GM19328 (cell line): ENCODE data around the gene TTLL10.

Experiments used
- ATAC-seq: cut with Tn5 transposase; IDR thresholded peaks from one replicate; pipeline ENCODE4 v1.9.1; 2021; ENCODE audit warnings: mild to moderate bottlenecking, moderate library complexity; ENCODE audit not compliant: unreplicated experiment

Gene TTLL10

GRCh38 chr1:1217621-1218523 is 44.2 kb downstream of the TTLL10 start:
- ATAC-seq = no peak

GRCh38 chr1:1218524-1219200 is 45.0 kb downstream of the TTLL10 start:
- no peak for ATAC-seq

GRCh38 chr1:1219341-1219740 is 45.7 kb downstream of the TTLL10 start:
- no peak for ATAC-seq

GRCh38 chr1:1220197-1220596 is 46.5 kb downstream of the TTLL10 start:
- no peak for ATAC-seq

- no peak for ATAC-seq
Observed at GRCh38 chr1:1221887-1222574, 48.4 kb downstream of the TTLL10 start.

GRCh38 chr1:1222575-1223225 is 49.0 kb downstream of the TTLL10 start:
- ATAC-seq = no peak

- no peak for ATAC-seq
Observed at GRCh38 chr1:1223321-1223720, 49.6 kb downstream of the TTLL10 start.

- no peak for ATAC-seq
Observed at GRCh38 chr1:1223891-1224290, 50.2 kb downstream of the TTLL10 start.

GRCh38 chr1:1225238-1225845 is 51.7 kb downstream of the TTLL10 start:
- ATAC-seq = no peak

- no peak for ATAC-seq
Observed at GRCh38 chr1:1225913-1226312, 52.2 kb downstream of the TTLL10 start.

- no peak for ATAC-seq
Observed at GRCh38 chr1:1226566-1227362, 53.1 kb downstream of the TTLL10 start.

- ATAC-seq = no peak
Observed at GRCh38 chr1:1227386-1227785, 53.7 kb downstream of the TTLL10 start.

- no peak for ATAC-seq
Observed at GRCh38 chr1:1228187-1228586, 54.5 kb downstream of the TTLL10 start.

- ATAC-seq = no peak
Observed at GRCh38 chr1:1228596-1229321, 55.1 kb downstream of the TTLL10 start.

- ATAC-seq = no peak
Observed at GRCh38 chr1:1229770-1230169, 56.1 kb downstream of the TTLL10 start.

GRCh38 chr1:1230656-1231399 is 57.1 kb downstream of the TTLL10 start:
- no peak for ATAC-seq

- ATAC-seq = peak; percentile 91
Observed at GRCh38 chr1:1231400-1232207, 57.9 kb downstream of the TTLL10 start, which contains the start of gene SDF4. SDF4 (minus strand) TSS chr1:1232001; CDS start chr1:1228772, 3,229 bp downstream.
